Measurements from ENCODE around the gene CEMIP.

The CEMIP gene

GRCh38 chr15:80856809-80857377 is 77.7 kb downstream of the CEMIP start:
- DNase-seq, result no peak

- no peak for DNase-seq
Observed at GRCh38 chr15:80861731-80862170, 82.6 kb downstream of the CEMIP start.

GRCh38 chr15:80864666-80865065 is 85.5 kb downstream of the CEMIP start:
- no peak for DNase-seq

GRCh38 chr15:80866936-80867335 is 87.8 kb downstream of the CEMIP start:
- DNase-seq, result no peak

GRCh38 chr15:80870366-80870765 is 91.2 kb downstream of the CEMIP start:
- DNase-seq, result no peak

GRCh38 chr15:80870893-80871292 is 91.7 kb downstream of the CEMIP start:
- no peak for DNase-seq

GRCh38 chr15:80871858-80872257 is 92.7 kb downstream of the CEMIP start:
- no peak for DNase-seq

- no peak for DNase-seq
Observed at GRCh38 chr15:80873366-80873952, 94.3 kb downstream of the CEMIP start.

- no peak for DNase-seq
Observed at GRCh38 chr15:80875568-80876347, 96.6 kb downstream of the CEMIP start.

- no peak for DNase-seq
Observed at GRCh38 chr15:80876348-80876674, 97.1 kb downstream of the CEMIP start.

GRCh38 chr15:80878242-80878866 is 99.2 kb downstream of the CEMIP start:
- DNase-seq, result no peak

- no peak for DNase-seq
Observed at GRCh38 chr15:80878867-80879250, 99.7 kb downstream of the CEMIP start.

- DNase-seq, result no peak
Observed at GRCh38 chr15:80880086-80880485, 100.9 kb downstream of the CEMIP start.

GRCh38 chr15:80883641-80884040 is 104.5 kb downstream of the CEMIP start:
- DNase-seq, result no peak

- no peak for DNase-seq
Observed at GRCh38 chr15:80885016-80885579, 105.9 kb downstream of the CEMIP start.

- DNase-seq, result no peak
Observed at GRCh38 chr15:80887148-80887547, 108.0 kb downstream of the CEMIP start.

GRCh38 chr15:80888846-80889245 is 109.7 kb downstream of the CEMIP start:
- no peak for DNase-seq

- no peak for DNase-seq
Observed at GRCh38 chr15:80890341-80891005, 111.3 kb downstream of the CEMIP start.

GRCh38 chr15:80891006-80891405 is 111.8 kb downstream of the CEMIP start:
- no peak for DNase-seq

GRCh38 chr15:80892414-80892813 is 113.2 kb downstream of the CEMIP start:
- DNase-seq, result no peak

GRCh38 chr15:80893777-80894176 is 114.6 kb downstream of the CEMIP start:
- DNase-seq, result no peak

GRCh38 chr15:80895091-80895490 is 115.9 kb downstream of the CEMIP start:
- DNase-seq, result no peak

- DNase-seq, result no peak
Observed at GRCh38 chr15:80895965-80896364, 116.8 kb downstream of the CEMIP start.
